ENCODE results near the gene ACE2.
"Not testable (repeated sequence)": the region's sequence is repeated elsewhere in the genome, so short reads cannot be mapped to it uniquely, and the experiment has no call there.

The ACE2 gene

GRCh38 chrX:15600745-15601144 lies at the start of gene ACE2:
ACE2 (minus strand) TSS chrX:15600960; CDS start chrX:15600911, 49 bp downstream.
- DNase-seq (ENCODE audit: low spot score): no peak

GRCh38 chrX:15647510-15647909 lies 46.8 kb upstream of the ACE2 start:
- DNase-seq (ENCODE audit: low spot score): not testable (repeated sequence)

DNA sequence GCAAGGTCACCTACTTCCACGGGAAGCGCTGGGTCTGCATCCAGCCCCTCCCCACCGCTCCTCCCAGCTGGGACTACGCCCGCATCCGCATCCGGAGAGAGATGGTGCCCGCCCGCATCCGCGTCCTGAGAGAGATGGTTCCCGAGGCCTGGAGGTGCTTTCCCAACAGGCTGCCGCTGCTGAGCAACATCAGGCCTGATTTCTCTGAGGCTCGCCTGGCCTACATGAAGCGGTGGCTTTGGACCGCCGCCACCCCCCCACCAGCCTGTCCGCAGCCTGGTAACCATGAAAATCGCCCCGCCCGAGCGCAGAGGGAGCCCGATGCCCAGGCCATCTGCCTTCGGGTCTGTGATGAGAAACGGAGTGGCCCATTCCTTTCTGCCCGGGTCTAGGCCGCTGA lies 45.8 kb upstream of the ACE2 start:
- DNase-seq (ENCODE audit: low spot score): no peak

DNA sequence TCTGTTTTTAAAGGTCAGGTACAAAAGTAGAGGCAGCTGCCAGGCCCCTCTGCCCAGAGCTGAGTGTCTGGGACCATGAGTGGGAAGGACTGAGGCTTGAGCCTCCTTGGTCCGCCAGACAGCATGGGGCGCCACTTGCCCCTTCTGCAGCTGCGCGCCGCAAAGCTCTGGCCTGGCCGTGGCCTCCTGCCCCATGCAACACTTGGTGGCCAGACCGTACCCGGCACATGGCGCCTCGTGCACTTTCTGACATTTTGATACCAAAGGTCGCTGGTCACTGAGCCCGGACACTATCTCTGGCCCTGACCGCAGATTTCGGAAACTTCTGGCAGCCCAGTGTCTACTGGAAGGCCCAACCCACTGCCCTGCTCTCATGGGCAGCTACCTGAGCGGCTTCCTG lies 45.3 kb upstream of the ACE2 start:
- DNase-seq (ENCODE audit: low spot score): no peak

DNA sequence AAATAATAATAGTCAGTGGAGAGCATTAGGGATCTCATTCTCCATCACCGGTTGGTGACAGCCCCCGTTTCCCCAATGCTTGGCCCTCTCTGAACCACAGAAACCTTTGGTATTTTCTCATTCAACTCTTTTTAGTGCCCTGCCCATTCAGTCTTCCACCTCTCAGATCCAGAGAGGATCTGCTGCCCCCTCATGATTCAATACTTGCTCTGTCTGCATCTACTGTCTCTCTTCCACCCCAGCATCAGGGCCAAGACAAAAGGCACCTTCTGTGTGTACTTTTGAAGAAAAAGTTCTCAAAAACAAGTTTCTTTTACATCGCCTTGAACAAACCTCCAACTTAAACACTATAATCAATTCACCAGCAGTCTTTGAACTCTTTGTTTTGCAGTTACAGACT lies 44.5 kb upstream of the ACE2 start:
- no peak for DNase-seq (ENCODE audit: low spot score)

DNA sequence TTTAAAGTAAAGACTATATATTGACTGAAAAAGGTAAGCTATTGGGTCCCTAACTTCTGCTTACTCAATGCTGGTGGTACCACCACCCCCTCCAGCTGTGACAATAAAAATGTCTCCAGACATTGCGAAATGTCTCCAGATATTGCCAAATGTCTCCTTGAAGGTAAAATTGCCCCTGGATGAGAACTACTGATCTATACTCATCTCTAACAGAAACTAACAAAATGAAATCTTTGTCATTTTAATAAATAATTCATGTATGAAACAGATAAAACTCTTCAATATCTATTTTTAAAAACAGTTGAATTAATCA lies 43.8 kb upstream of the ACE2 start:
- DNase-seq (ENCODE audit: low spot score): no peak

DNA sequence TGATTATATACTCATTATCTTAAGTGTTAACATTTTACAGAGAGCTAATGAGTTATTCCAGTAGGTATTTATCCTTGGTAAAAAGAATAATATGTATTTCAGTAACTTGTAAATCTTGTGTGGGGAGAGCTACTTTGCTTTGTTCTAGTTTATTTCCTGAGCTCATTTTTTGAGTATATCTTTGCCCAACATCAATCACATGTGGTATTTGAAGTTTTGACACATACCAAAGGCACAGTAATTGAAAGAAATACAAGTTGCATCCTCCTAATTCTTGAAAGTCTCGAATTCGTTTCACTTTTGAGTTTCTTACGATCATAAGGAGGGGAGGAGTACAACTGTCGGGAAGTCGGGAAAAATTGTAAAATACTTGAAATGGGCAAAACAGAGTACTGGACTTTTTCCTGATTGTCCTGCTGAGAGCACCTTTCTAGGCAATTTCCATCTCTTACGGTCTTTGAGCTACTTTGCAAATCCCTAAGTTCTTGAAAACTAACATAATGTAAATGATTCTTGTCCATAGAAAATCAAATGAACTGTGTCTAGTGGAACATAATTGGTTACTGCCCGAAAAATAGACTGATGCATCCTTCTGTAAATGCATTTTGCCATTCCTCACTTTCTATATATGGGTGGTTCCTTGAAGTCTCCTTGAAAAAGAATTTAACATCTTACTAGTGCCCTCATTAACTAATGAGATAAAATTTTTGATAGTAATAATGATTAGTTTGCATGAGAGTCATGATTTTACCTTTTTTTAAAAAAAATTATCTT lies 43.2 kb upstream of the ACE2 start:
- no peak for DNase-seq (ENCODE audit: low spot score)

GRCh38 chrX:15631637-15632036 lies 30.9 kb upstream of the ACE2 start:
- no peak for DNase-seq (ENCODE audit: low spot score)

DNA sequence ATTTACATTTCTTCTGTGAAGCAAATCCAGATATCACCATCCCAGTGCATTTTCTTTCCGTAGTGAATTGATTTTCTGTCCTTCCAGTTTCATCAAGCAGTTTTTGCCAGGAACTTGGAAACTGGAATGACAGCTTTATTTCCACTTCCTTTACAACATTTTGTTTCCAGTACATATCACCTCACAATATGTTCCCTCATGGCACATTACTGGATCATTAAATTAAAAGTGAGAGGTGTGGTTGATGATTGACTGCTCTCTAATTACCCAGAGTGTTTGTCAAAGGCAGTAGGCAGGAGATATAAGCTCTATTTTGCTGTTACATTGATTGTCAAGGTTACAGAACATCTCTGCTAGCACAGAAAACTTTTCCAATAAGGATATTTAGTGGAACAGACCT lies 22.3 kb upstream of the ACE2 start:
- DNase-seq (ENCODE audit: low spot score): no peak

GRCh38 chrX:15619053-15619755 lies 18.4 kb upstream of the ACE2 start:
- DNase-seq (ENCODE audit: low spot score): no peak

GRCh38 chrX:15617111-15617510 lies 16.4 kb upstream of the ACE2 start:
- DNase-seq (ENCODE audit: low spot score): no peak

- no peak for DNase-seq (ENCODE audit: low spot score)
Measured at GRCh38 chrX:15616531-15616930, 15.8 kb upstream of the ACE2 start.

DNA sequence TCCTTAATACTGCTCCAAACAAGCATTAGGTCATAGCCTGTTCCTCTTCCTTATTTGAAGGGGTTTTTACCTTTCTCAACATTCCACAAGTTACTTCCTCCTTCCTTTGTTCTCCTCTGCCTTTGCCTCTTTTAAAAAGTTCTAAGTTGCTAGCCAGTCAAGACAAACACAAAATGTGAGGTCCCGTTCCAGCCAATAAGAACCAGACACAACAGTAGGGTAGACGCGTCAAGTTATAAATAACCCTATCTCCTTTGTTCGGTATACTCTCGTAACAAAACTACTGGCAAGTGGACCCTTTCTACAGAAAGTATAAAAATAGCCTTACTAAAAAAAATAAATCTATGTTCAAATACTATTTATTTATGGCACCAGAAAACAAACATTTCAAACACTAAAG lies 6.3 kb upstream of the ACE2 start:
- no peak for DNase-seq (ENCODE audit: low spot score)

GRCh38 chrX:15606136-15606535 lies 5.4 kb upstream of the ACE2 start:
- no peak for DNase-seq (ENCODE audit: low spot score)

GRCh38 chrX:15605226-15605625 lies 4.5 kb upstream of the ACE2 start:
- no peak for DNase-seq (ENCODE audit: low spot score)

- no peak for DNase-seq (ENCODE audit: low spot score)
Measured at GRCh38 chrX:15602761-15603160, 2.0 kb upstream of the ACE2 start.

GRCh38 chrX:15601932-15602331 lies 1.2 kb upstream of the ACE2 start:
- DNase-seq (ENCODE audit: low spot score): no peak

- no peak for DNase-seq (ENCODE audit: low spot score)
Measured at GRCh38 chrX:15600049-15600448, 711 bp downstream of the ACE2 start.

GRCh38 chrX:15599461-15599860 lies 1.3 kb downstream of the ACE2 start:
- DNase-seq (ENCODE audit: low spot score): no peak

DNA sequence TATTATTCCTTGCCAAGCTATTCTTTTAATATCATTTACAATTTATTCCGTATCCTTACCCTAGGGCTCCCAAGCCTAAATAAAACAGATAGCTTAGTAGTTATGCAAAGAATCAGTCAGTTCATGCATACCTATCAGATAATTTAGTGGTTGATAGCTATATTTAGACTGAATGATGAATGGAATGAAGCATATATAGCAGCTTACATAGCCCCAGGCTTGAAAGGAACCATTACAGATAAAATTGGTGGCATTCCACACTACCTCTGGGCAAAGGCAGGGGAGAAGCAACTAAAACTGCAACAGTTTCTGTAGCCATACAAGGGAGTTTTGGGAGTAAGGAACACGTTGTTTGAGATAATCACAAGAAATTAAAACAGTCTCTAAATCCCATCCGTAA lies 2.7 kb downstream of the ACE2 start:
- no peak for DNase-seq (ENCODE audit: low spot score)

DNA sequence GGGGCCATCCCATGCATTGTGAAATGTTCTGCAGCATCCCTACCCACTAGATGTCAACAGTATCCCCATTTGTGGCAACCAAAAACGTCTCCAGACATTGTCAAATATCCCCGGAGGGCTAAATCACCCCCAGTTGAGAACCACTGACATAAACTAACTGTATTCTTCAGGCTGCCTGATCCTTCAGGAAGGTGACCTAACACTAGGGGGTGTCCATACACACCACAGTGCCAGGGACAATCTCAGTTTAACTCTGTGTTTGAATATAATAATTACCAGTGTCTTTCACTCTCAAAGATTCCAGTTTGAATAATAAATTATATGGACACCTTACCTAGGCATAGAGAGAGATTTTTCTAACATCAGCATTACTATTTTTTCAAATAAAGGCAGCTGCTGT lies 6.4 kb downstream of the ACE2 start:
- DNase-seq (ENCODE audit: low spot score): no peak

DNA sequence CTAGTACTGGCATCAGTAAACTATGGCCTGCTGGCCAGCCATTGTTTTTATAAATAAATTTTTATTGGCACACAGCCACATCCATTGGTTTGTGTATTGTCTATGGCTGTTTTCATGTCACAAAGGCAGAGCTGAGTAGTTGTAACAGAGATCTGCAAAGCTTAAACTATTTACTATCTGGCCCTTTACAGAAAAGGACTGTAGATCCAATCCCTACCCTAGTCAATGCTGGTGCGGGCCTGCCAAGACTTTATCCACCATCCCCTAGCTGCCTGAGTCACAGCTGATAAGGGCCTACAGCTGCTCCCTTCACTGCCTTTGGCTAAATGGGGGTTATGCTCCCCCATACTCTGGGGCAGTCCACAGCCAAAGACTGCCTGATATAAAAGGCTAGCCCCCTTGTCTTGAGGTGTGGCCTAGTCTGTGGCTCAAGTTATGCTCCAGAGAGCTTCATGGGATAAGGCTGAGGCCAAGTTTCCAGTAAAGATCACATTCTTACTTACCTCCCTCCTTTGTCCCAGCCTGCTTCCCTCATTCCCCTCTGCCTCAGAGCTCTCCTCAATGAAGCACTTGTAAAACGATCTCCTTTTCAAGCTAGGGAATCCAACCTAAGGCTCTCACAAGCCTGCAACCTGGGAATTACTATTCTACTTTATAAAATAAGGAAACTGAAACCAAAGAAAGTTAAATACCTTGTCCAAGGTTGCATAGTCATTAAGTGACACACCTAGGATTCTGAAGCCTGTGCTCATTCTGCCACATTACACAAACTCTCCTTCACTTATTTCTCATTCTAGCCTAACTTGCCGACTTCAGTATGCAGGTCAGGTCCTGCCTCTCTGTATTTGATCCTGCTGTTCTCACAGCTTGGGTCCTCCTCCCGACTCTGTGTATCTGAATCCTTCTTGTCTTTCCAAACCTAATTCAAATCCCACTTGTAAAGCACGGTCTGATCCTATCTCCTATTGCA lies 20.7 kb downstream of the ACE2 start:
- DNase-seq (ENCODE audit: low spot score): no peak

GRCh38 chrX:15576019-15576418 lies 24.7 kb downstream of the ACE2 start:
- no peak for DNase-seq (ENCODE audit: low spot score)

Measured in CD4-positive, alpha-beta T cell treated with Interleukin-6 at 100 ng/mL for 8 hours (primary cell).